Hematopoietic multipotent progenitor cell treated with erythropoietin and hydrocortisone succinate and interleukin-3 and kit ligand, for 6 days (in vitro differentiated cells): ENCODE data around the gene SRCAP.

Experiments used
- DNase-seq: peaks from one replicate; pipeline ENCODE4 v3.0.0-alpha.2; 2015

The SRCAP gene

DNA sequence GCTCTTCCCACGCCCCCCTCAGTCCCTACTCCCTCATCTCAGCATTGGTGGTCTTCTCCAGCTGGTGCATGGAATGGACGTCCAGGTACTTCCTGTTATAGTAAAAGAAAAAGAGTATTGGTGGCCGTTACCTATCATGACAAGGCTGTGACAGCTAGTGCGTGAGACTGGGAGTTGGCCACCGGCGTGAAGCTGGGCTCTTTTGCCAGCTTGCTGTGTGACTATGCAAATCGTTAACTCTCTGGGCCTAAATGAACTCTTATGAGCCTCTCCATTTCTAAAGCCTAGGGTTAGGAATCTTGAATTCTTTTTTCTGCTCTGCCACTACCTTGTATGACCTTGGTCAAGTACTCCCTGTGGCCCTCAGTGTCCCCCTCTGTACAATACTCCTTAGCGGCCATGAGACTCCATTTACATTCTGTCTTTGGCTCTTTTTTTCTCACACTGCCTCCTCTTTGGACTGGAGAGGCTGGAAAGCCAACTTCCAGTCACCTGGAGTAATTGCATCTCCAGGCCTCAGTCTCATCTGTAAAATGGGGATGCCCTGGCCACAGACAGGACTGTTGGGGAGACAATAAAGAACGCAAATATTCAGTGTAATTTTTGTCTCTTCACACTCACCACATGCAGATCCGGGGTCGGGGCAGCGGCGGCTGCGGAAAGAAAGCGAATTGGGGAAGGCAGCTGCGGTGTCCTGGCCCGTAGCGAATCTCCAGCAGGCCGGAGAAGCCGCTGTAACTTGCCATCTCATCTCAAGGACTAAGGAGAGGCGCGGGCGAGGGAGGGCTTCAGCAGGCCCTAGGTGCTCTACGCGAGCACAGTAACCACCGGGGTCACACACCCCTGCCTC lies 61.8 kb downstream of the SRCAP start:
- DNase-seq, result peak; percentile 29

DNA sequence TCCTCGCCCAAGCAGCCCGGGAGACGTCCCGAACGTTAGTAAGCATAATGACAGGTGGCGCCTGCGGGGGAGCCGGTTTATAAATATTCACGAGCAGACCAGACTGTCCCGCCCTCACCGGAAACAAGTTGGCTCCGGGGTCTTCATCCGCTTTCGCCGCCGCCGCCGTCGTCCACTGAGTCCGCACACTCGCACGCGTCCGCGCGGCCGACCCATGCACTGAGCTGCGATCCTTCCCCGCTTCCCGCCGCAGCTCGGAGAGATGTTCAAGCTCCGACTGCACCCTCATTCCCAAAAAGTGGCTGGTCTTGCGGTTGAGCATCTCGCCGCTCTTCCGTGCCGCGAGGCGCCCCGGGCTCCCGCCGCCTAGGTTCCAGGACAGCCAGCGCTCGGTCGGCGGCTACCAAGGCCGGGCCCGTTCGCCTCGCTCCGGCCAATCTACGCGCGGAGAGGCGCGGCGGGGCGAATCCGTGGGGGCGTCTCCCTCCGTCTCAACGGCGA lies 62.5 kb downstream of the SRCAP start:
- peak; percentile 76 for DNase-seq

DNA sequence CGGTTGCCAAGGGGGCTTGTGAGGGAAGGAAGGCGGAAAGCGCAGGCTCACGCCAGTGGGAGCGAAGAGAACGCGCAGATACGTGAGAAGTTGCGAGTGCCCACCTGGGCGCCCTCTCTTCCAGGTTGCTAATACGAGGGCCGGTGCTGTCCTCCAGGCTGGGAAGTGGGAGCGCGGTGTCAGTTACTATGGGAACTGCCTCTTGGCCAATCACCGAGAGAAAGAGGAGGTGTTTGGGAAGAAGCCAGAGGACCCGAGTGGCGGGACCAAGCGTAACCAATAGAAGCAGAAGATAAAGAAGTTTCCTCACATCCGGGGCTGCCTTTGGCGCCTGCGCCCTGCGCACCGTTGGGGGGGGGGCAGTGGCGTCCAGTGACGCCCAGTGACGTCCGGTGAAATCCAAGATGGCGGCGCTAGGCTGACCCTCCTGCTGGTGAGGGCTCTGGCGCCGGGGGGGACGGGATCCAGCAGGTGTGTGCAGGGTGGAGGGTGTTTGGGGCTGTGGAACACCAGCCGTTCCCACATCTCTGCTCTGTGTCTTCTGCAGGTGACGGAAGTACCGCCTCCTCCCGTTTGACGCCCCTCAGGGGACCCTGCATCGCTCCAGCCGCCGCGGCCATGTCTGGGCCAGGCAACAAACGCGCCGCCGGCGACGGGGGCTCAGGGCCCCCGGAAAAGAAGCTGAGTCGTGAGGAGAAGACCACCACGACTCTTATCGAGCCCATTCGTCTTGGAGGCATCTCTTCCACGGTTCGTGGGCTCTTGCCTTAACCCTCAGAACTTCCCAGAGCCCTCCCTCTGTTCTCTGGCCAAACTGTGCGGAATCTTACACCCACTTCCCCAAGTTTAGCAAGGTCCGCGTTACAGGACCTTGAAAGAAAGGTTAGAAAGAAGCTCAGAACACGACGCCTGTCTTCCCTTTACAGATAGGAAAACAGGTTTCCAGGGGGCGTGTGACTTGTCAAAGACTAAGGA lies 63.2 kb downstream of the SRCAP start, which contains the start of the genes CFAP119 and RNF40:
CFAP119 (minus strand) TSS at position 135 of the 975 bp plus-strand sequence. CDS start 314 bp downstream, outside the sequence.
RNF40 (plus strand) TSS at position 395 of the 975 bp plus-strand sequence; CDS start at position 619, 224 bp downstream.
- peak; percentile 99 for DNase-seq

DNA sequence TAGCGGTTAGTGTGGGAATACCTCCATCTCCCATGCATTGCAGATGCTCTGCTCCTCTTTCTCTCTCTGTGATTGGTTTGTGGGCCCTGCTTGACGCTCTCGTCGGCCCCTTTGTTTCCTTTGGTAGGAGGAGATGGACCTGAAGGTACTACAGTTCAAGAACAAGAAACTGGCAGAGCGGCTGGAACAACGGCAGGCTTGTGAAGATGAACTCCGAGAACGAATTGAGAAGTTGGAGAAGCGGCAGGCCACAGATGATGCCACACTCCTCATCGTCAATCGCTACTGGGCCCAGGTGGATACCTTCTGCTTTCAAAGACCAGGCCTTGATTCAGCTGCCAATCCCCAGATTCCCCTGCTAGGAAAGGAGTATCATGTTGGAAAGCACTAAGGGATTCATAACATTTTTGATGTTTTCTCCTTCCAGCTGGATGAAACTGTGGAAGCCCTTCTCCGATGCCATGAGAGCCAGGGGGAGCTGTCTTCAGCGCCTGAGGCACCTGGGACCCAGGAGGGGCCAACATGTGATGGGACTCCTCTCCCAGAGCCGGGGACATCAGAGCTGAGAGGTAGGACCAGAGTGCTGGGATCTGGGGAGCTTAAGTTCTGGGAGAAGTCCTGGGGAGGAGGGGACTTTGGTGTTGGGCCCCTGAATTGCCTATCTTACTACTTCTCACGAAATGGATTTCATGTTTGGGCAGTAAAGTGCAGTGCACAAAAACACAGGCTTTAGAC lies 64.2 kb downstream of the SRCAP start:
- no peak for DNase-seq

DNA sequence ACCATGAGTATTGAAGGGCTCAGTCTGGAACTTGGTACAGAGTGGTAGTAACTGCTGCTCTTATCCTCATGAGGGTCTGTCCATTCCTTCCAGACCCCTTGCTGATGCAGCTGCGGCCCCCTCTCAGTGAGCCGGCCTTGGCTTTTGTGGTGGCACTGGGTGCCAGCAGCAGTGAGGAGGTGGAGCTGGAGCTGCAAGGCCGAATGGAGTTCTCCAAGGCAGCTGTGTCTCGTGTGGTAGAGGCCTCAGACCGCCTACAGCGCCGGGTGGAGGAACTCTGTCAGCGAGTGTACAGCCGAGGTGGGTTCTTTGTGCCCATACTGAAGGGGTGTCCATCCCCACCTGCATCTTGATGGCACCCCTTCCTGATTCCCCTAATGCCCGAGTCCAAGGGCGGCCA lies 65.1 kb downstream of the SRCAP start:
- DNase-seq, result no peak

DNA sequence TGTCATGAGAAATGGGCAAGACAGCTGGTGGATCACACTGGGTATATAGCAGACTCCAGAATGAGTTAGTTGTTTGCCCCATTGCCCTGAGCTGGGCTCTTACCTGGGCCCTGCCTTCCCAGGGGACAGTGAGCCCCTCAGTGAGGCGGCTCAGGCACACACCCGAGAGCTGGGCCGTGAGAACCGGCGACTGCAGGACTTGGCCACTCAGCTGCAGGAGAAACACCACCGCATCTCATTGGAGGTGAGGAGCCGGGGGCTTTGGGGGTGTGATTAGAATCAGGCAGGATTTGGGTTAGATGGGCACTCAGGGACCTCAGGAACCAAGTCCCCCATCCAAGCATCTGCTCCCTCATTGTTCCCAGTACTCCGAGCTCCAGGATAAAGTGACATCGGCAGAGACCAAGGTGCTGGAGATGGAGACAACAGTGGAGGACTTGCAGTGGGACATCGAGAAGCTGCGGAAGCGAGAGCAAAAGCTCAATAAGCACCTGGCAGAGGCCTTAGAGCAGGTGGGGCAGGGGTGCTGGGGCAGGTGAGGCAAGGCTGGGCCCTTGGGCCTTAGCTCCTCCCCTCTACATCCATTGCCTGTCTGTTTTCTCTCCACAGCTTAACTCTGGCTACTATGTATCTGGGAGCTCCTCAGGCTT lies 66.0 kb downstream of the SRCAP start:
- no peak for DNase-seq

DNA sequence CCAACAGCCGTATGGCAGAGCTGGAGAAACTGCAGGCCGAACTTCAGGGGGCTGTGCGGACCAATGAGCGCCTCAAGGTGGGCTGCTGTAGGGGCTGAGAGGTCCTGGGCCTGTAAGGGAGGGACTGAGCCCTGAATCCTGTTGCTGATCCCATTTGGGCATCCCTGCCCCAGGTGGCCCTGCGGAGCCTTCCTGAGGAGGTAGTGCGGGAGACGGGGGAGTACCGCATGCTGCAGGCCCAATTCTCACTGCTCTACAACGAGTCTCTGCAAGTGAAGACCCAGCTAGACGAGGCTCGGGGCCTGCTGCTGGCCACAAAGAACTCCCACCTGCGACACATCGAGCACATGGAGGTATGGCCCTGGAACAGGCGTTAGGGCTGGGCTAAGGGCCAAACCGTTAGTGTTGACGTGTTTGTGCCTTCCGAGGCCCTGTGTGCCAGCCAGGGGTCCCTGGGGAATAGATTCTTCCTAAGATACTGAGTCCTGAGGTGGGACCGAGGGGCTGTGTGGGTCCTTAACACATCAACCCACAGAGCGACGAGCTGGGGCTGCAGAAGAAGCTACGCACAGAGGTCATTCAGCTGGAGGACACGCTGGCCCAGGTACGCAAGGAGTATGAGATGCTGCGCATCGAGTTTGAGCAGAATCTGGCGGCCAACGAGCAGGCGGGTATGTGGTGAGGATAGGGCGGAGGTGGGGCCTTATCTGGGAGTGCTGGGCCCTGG lies 67.4 kb downstream of the SRCAP start:
- DNase-seq, result peak; percentile 94

DNA sequence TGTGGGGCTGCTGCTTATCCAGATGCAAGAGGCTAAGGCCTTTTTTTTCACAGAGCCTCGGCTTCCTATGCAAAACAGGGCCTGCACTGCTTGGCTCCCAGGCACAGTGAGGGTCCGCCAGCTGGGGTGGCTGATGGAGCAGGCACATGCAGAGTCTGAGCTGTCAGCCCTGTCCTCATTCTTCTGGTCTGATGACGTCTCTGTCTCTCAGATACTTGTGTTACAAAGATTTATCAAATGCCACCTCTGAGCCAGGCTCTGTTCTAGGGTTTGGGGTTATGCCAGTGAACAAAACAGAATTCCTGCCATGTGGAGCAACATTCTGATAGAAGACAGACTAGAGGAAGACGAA lies 67.9 kb downstream of the SRCAP start:
- DNase-seq, result no peak

DNA sequence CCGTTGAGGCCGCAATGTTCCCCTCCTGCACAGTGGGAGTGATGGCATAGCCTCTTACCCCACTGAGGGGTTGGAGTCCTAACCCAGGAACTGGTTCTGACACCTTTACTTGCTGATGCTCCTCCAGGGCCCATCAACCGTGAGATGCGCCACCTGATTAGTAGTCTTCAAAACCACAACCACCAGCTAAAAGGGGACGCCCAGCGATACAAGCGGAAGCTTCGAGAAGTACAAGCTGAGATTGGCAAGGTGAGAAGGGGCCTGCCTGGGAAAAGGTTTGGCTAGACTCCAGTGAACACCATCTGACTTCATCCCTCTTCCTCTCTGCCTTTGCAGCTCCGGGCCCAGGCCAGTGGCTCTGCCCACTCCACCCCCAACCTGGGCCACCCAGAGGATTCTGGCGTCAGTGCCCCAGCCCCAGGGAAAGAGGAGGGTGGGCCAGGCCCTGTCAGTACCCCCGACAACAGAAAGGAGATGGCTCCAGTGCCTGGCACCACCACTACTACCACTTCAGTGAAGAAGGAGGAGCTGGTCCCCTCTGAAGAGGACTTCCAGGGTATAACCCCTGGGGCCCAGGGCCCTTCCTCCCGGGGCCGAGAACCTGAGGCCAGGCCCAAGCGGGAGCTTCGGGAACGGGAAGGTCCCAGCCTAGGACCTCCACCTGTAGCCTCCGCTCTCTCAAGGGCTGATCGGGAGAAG lies 68.9 kb downstream of the SRCAP start:
- no peak for DNase-seq

DNA sequence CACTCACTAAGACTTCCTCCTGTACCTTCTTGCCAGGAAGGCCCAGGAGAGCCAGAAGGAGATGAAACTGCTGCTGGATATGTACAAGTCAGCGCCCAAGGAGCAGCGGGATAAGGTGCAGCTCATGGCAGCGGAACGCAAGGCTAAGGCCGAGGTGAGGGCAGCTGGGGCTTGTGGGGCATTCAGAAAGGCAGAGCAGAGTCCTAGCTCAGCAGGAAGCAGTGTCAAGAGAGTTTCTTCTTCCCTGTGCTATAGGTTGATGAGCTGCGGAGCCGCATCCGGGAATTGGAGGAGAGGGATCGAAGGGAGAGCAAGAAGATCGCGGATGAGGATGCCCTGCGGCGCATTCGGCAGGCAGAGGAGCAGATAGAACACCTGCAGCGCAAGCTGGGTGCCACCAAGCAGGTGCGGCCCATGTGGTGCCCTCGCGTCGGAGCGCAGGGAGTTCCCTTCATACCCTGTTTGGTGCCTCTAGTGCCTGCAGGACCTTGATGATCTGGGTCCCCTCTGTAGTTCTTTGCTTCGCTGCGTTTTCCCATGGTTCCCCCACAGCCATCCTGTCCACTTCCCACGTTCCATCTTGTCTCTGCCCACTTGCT lies 69.7 kb downstream of the SRCAP start:
- DNase-seq, result no peak

DNA sequence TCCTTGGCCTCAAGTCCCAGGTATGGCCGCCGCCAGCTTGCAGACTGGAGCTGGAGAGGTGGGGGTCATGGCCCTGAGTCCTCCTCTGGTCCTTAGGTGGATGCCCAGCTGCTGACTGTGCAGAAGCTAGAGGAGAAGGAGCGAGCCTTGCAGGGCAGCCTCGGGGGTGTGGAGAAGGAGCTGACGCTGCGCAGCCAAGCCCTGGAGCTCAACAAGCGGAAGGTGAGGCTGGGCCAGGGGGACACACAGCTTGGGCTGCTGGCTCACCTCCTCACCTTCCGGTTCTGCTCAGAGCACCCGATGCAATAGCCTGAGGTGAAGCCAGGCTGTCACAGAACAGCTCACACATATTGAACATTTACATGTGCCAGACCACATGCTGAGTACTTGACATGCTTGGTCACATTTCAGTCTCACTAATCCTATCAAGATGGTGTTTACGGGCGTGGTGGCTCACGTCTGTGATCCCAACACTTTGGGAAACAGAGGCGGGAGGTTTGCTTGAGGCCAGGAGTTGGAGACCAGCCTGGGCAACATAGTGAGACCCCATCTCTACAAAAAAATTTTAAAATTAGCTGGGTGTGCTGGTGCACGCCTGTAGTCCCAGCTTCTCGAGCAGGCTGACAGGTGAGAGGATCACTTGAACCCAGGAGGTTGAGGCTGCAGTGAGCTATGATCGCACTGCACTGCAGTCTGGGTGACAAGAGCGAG lies 70.6 kb downstream of the SRCAP start:
- DNase-seq, result no peak

DNA sequence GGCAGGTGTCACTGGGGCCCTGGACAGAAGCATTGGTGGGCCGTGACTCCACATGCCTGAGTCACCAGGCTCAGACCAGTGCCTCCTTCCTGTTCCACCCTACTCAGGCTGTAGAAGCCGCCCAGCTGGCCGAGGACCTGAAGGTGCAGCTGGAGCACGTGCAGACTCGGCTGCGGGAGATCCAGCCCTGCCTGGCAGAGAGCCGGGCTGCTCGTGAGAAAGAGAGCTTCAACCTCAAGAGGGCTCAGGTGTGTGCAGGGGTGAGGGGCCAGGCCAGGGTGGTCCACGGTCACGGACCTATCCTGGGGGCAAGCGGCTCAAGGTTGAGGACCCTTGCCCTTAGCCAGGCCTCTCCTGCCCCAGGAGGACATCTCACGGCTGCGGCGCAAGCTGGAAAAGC lies 72.8 kb downstream of the SRCAP start:
- DNase-seq, result no peak

DNA sequence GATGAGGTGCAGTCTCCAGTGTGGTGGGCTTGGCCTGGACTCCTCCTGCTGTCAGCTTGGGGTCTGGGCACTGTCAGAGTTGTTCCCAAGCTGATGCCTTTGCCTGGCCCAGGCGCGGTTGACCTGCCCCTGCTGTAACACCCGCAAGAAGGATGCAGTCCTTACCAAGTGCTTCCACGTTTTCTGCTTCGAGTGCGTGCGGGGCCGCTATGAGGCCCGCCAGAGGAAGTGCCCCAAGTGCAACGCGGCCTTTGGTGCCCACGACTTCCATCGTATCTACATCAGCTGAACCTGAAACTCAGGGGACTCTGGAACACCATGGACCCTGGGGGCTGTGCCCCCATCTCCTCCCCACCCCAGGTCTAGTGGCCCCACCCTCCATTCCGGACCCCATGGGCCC lies 74.9 kb downstream of the SRCAP start:
- DNase-seq, result no peak

DNA sequence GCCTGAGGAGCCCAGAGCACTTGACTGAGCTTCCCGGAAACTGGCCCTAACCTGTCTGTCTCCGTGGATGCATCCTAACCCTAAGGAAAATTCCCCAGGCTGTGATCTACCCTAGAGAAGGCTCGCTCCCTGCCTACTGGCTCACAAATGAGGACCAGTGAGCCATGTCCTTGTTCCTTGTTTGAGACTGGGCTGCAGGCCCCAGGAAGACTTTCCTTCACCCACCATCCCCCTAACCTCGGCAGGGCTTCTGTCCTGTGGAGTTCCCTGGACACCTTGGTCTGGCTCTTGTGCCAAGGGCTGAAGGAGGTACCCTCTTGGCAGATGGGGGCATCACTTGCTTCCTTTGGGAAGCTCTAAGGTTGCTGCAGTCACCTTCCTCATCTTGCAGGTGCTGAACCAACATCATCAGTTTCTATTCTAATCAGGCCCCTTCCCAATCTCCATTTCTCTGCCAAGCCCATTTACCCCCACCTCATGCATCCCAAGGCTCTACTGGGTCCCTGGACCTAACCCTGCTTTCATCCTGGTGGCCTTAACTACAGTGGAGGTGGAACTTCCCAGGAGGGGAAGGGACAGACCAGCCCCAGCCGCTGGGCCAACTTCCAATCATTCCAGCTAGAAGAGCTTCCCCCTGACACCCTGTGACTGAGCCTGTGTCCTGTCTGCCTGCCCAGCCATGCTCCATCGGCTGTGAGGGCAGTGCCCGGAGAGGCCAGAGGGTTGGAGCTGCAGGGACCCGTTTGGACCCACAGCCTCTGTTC lies 75.6 kb downstream of the SRCAP start:
- no peak for DNase-seq

DNA sequence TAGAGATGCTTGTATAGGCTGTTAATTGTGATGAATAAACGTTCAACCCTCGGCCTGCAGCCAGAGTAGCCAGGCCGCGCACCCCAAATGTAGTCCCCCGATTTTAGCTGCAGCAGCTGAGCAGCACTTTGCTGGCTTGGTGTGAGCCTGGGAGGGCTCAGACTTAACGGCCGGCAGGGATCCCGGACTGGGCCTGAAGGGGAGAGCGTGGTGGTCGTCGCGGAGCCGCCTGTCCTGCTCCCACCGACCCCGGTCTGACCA lies 76.1 kb downstream of the SRCAP start:
- DNase-seq, result no peak

DNA sequence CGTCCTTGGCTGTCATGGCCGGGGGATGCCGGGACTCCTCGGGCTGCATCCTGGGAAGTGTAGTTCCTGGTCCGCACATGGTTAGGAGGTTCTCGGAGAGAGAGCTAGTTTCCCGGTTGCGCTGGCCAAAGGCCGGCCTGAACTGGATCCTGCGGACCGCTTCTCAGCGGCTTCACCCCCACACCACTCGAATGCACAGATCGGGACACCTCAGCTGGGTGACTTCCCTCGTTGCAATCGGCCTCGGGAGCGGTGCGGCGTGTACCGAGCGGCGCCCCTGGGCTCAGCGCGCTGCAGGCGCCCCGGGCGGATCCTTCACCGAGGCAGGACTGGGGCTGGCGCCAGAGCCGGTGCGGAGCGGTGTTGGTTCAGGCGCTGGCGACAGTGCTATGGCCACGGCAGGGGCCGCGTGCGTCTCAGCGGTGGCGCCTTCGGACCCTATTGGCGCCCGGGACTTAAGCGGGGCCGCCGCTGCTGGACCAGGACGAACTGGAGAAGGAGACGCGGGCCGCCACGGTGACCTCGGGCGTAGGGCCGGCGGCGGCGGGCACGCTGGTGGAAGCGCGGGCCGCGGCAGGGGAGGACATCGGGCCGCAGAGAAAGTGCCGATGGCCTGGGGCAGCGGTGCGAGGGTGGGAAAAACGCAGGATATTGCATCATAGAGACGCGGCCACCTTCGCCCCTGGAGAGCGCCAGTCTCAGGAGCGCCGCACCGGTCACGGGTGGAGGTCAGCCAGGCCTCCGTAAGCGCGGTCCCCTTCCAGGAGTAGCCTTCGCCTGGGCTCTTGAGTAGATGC lies 76.6 kb downstream of the SRCAP start:
- peak; percentile 92 for DNase-seq

DNA sequence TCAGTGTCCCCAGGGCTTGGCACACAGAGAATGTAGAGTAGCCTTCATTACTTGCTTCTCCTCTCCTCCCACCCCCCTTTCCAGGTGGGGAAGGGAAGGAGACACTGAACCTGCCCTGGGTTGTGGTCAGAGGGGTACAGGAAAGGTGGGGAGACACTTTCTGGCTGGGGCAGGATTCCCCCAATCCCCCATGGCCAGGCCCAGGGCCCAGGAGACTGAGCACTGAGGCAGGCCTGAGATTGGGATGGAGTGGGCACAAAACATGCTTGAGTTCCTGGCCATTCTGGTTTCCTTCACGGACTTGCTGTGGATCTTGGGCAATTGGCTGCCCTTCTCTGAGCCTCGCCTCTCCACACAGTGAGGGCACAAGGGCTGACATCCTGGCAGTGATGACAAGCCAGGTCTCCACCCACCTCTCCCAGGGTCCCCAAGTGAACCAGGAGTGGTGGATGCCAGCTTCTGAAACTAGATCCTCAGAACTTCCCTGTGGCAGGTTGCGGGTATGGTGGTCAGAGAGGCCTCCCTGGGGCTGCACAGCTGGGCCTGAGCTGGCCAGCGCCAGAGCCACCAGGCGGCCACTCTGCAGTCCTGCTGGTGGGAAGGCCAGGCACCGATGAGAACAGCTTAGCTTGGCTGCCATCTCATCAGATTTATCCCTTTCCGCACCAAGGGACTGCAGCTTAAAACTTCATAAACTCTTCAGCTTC lies 78.8 kb downstream of the SRCAP start:
- DNase-seq, result no peak
